HEK293 (cell line): ENCODE measurements around the gene ADAMTS19.

ENCODE experiments used
- AEBP2 ChIP-seq: fragments of 450-650 bp; formaldehyde crosslinking; IDR thresholded peaks from 2 replicates; pipeline ENCODE4 v1.5.1; 2016; ENCODE audit warnings: missing biosample characterization, missing genetic modification characterization, borderline replicate concordance
- KLF7 ChIP-seq: fragments of 450-650 bp; formaldehyde crosslinking; IDR thresholded peaks from 2 replicates; pipeline ENCODE4 v1.5.1; 2016; ENCODE audit warnings: missing biosample characterization, missing genetic modification characterization, borderline replicate concordance
- SALL2 ChIP-seq: fragments of 450-650 bp; formaldehyde crosslinking; IDR thresholded peaks from 2 replicates; pipeline ENCODE4 v1.5.0; 2017; ENCODE audit warnings: missing biosample characterization, mild to moderate bottlenecking, missing genetic modification characterization, borderline replicate concordance
- ZFP69B ChIP-seq: fragments of 450-650 bp; formaldehyde crosslinking; IDR thresholded peaks from 2 replicates; pipeline ENCODE4 v1.5.1; 2016; ENCODE audit warnings: missing biosample characterization, missing genetic modification characterization
- ZNF114 ChIP-seq: fragments of 450-650 bp; formaldehyde crosslinking; IDR thresholded peaks from 2 replicates; pipeline ENCODE4 v1.5.0; 2017; ENCODE audit warnings: missing biosample characterization, missing genetic modification characterization
- ZNF18 ChIP-seq: fragments of 450-650 bp; formaldehyde crosslinking; IDR thresholded peaks from 2 replicates; pipeline ENCODE4 v1.5.1; 2016; ENCODE audit warnings: missing biosample characterization, missing genetic modification characterization
- ZNF23 ChIP-seq: fragments of 450-650 bp; formaldehyde crosslinking; IDR thresholded peaks from 2 replicates; pipeline ENCODE4 v1.5.1; 2016; ENCODE audit warnings: missing biosample characterization, missing genetic modification characterization, borderline replicate concordance
- ZNF76 ChIP-seq: fragments of 450-650 bp; formaldehyde crosslinking; IDR thresholded peaks from 2 replicates; pipeline ENCODE4; 2016; ENCODE audit warnings: low read depth, missing biosample characterization, missing genetic modification characterization, borderline replicate concordance
- TF ChIP-seq, protein P1 (sequence below): fragments of 450-650 bp; formaldehyde crosslinking; IDR thresholded peaks from 2 replicates; pipeline ENCODE4 v1.5.1; 2016; ENCODE audit warnings: missing biosample characterization, missing genetic modification characterization
- TF ChIP-seq, protein P2 (sequence below): fragments of 450-650 bp; formaldehyde crosslinking; IDR thresholded peaks from 2 replicates; pipeline ENCODE4 v1.5.0; 2017; ENCODE audit warnings: missing biosample characterization, missing genetic modification characterization, borderline replicate concordance
- TF ChIP-seq, protein P3 (sequence below): fragments of 450-650 bp; formaldehyde crosslinking; IDR thresholded peaks from 2 replicates; pipeline ENCODE4 v1.5.1; 2016; ENCODE audit warnings: missing biosample characterization, missing genetic modification characterization

- TF ChIP-seq ZFP69B (tag by site-specific recombination) (no peak), ZNF76 (tag by site-specific recombination) (no peak), SALL2 (tag by site-specific recombination) (no peak), ZNF114 (tag by site-specific recombination) (no peak), ZNF18 (no peak), ZNF23 (tag by site-specific recombination) (no peak), KLF7 (no peak), AEBP2 (tag by site-specific recombination) (no peak)
- TF ChIP-seq, protein P1, sequence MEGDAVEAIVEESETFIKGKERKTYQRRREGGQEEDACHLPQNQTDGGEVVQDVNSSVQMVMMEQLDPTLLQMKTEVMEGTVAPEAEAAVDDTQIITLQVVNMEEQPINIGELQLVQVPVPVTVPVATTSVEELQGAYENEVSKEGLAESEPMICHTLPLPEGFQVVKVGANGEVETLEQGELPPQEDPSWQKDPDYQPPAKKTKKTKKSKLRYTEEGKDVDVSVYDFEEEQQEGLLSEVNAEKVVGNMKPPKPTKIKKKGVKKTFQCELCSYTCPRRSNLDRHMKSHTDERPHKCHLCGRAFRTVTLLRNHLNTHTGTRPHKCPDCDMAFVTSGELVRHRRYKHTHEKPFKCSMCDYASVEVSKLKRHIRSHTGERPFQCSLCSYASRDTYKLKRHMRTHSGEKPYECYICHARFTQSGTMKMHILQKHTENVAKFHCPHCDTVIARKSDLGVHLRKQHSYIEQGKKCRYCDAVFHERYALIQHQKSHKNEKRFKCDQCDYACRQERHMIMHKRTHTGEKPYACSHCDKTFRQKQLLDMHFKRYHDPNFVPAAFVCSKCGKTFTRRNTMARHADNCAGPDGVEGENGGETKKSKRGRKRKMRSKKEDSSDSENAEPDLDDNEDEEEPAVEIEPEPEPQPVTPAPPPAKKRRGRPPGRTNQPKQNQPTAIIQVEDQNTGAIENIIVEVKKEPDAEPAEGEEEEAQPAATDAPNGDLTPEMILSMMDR (tag by site-specific recombination): no peak
- TF ChIP-seq, protein P2, sequence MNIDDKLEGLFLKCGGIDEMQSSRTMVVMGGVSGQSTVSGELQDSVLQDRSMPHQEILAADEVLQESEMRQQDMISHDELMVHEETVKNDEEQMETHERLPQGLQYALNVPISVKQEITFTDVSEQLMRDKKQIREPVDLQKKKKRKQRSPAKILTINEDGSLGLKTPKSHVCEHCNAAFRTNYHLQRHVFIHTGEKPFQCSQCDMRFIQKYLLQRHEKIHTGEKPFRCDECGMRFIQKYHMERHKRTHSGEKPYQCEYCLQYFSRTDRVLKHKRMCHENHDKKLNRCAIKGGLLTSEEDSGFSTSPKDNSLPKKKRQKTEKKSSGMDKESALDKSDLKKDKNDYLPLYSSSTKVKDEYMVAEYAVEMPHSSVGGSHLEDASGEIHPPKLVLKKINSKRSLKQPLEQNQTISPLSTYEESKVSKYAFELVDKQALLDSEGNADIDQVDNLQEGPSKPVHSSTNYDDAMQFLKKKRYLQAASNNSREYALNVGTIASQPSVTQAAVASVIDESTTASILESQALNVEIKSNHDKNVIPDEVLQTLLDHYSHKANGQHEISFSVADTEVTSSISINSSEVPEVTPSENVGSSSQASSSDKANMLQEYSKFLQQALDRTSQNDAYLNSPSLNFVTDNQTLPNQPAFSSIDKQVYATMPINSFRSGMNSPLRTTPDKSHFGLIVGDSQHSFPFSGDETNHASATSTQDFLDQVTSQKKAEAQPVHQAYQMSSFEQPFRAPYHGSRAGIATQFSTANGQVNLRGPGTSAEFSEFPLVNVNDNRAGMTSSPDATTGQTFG (tag by site-specific recombination): no peak
- TF ChIP-seq, protein P3, sequence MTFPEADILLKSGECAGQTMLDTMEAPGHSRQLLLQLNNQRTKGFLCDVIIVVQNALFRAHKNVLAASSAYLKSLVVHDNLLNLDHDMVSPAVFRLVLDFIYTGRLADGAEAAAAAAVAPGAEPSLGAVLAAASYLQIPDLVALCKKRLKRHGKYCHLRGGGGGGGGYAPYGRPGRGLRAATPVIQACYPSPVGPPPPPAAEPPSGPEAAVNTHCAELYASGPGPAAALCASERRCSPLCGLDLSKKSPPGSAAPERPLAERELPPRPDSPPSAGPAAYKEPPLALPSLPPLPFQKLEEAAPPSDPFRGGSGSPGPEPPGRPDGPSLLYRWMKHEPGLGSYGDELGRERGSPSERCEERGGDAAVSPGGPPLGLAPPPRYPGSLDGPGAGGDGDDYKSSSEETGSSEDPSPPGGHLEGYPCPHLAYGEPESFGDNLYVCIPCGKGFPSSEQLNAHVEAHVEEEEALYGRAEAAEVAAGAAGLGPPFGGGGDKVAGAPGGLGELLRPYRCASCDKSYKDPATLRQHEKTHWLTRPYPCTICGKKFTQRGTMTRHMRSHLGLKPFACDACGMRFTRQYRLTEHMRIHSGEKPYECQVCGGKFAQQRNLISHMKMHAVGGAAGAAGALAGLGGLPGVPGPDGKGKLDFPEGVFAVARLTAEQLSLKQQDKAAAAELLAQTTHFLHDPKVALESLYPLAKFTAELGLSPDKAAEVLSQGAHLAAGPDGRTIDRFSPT (tag by site-specific recombination): no peak
Observed at GRCh38 chr5:129716651-129717050, 256.6 kb downstream of the ADAMTS19 start.
